Esophagus muscularis mucosa (tissue), 4 donors: ENCODE results near the gene AIMP1.

Experiments
- CTCF ChIP-seq, 3 experiments: fragments of 200-600 bp in 2 of 3; fragments of 450-650 bp in 1 of 3; sonication (generic) in 2 of 3; IDR thresholded peaks; one replicate each; pipeline ENCODE4 v1.5.1; 2017 to 2019; ENCODE audit warnings: antibody characterized with exemption in 3 of 3, mild to moderate bottlenecking in 2 of 3, moderate library complexity in 1 of 3
- EP300 ChIP-seq: sonication (generic); formaldehyde crosslinking; IDR thresholded peaks from one replicate; pipeline ENCODE4 v1.6.1; 2017; ENCODE audit warnings: antibody characterized with exemption
- POLR2A ChIP-seq: fragments of 450-650 bp; IDR thresholded peaks from one replicate; pipeline ENCODE4 v1.6.1; 2017; ENCODE audit warnings: antibody characterized with exemption, moderate library complexity, mild to moderate bottlenecking, low read depth
- POLR2AphosphoS5 ChIP-seq, 2 donors: sonication (generic); formaldehyde crosslinking; IDR thresholded peaks; one replicate each; pipeline ENCODE4 v1.6.1; 2017; ENCODE audit warnings: antibody characterized with exemption in 2 of 2

GRCh38 chr4:106338671-106339070, 22.3 kb downstream of the AIMP1 start:
- TF ChIP-seq POLR2A = no peak
- no peak for TF ChIP-seq CTCF (IDR thresholded peaks at IDR 0.05)
- TF ChIP-seq POLR2AphosphoS5 (IDR thresholded peaks at IDR 0.05) = no peak
- no peak for TF ChIP-seq EP300
